DND-41 (cell line): ENCODE data around the gene C11orf21.
"Not testable (repeated sequence)": the region's sequence is repeated elsewhere in the genome, so short reads cannot be mapped to it uniquely, and the experiment has no call there.

Source experiments
- ATAC-seq: fragments of 200-7000 bp; cut with Tn5 transposase; 3 replicates; pipeline ENCODE4 v1.9.1; 2021; ENCODE audit warnings: low read depth; ENCODE audit not compliant: insufficient read depth
- DNase-seq: peaks from one replicate; pipeline ENCODE4 v3.0.0-alpha.2; 2020
- H2AFZ ChIP-seq: 2 replicates; pipeline ENCODE4 v1.6.0; 2012; ENCODE audit warnings: low read depth, low read length
- H3K27ac ChIP-seq: 2 replicates; pipeline ENCODE4 v1.5.1; 2012; ENCODE audit warnings: low read length, inconsistent platforms
- H3K27me3 ChIP-seq: fragments of 200-600 bp; sonication (generic); 2 replicates; pipeline ENCODE4 v1.6.0; 2012; ENCODE audit warnings: low read length, mild to moderate bottlenecking, inconsistent platforms; ENCODE audit not compliant: insufficient read depth, poor library complexity
- H3K36me3 ChIP-seq: 2 replicates; pipeline ENCODE4 v1.5.1; 2012; ENCODE audit warnings: low read length, inconsistent platforms; ENCODE audit not compliant: insufficient read depth
- H3K4me1 ChIP-seq: 2 replicates; pipeline ENCODE4 v1.5.1; 2012; ENCODE audit warnings: mild to moderate bottlenecking, low read length; ENCODE audit not compliant: insufficient read depth
- H3K4me2 ChIP-seq: 2 replicates; pipeline ENCODE4 v1.6.0; 2012; ENCODE audit warnings: mild to moderate bottlenecking, moderate library complexity, low read length, inconsistent platforms; ENCODE audit not compliant: insufficient read depth
- H3K4me3 ChIP-seq, 2 experiments: fragments of 200-600 bp in 1 of 2; shearing (Covaris generic) in 1 of 2; 2 replicates each; pipeline ENCODE4 v1.5.1; 2012 to 2016; ENCODE audit warnings: inconsistent platforms in 2 of 2, low read length in 2 of 2, mild to moderate bottlenecking in 2 of 2, low read depth in 1 of 2, moderate library complexity in 1 of 2
- H3K79me2 ChIP-seq: 2 replicates; pipeline ENCODE4 v1.6.0; 2012; ENCODE audit warnings: low read length, inconsistent platforms; ENCODE audit not compliant: insufficient read depth
- H3K9ac ChIP-seq: 2 replicates; pipeline ENCODE4 v1.6.0; 2012; ENCODE audit warnings: low read depth, mild to moderate bottlenecking, inconsistent platforms, low read length, moderate library complexity
- H3K9me3 ChIP-seq: 2 replicates; pipeline ENCODE4 v1.5.1; 2012; ENCODE audit warnings: low read length, moderate library complexity, mild to moderate bottlenecking, inconsistent platforms; ENCODE audit not compliant: insufficient read depth, severe bottlenecking
- H4K20me1 ChIP-seq: 2 replicates; pipeline ENCODE4 v1.6.0; 2012; ENCODE audit warnings: low read length; ENCODE audit not compliant: insufficient read depth
- CTCF ChIP-seq: IDR thresholded peaks from 2 replicates; pipeline ENCODE4 v1.5.1; 2012; ENCODE audit warnings: borderline replicate concordance, low read length, moderate library complexity, mild to moderate bottlenecking; ENCODE audit not compliant: poor library complexity, severe bottlenecking; ENCODE audit errors: extremely low read depth
- EZH2 ChIP-seq: IDR thresholded peaks from 3 replicates; pipeline ENCODE4 v1.6.1; 2012; ENCODE audit warnings: borderline replicate concordance, low read depth, mild to moderate bottlenecking, moderate library complexity, low read length, inconsistent platforms; ENCODE audit not compliant: severe bottlenecking

Gene C11orf21

GRCh38 chr11:2342981-2343380, 41.3 kb upstream of the C11orf21 start:
- Histone ChIP-seq H3K27ac (no peak overlapping the region), H4K20me1 (no peaks in the 10 kb centered on the region), H3K4me2 (no peak overlapping the region), H3K4me1 (no peaks in the 10 kb centered on the region), H3K9ac (no peak overlapping the region), H3K9me3 (no peaks in the 10 kb centered on the region), H3K4me3 (no peak overlapping the region), H3K27me3 (no peaks in the 10 kb centered on the region), H2AFZ (no peak overlapping the region), H3K36me3 (no peaks in the 10 kb centered on the region), H3K79me2 (no peaks in the 10 kb centered on the region)
- TF ChIP-seq CTCF: no peak
- DNase-seq: no peak
- ATAC-seq: no peak

DNA sequence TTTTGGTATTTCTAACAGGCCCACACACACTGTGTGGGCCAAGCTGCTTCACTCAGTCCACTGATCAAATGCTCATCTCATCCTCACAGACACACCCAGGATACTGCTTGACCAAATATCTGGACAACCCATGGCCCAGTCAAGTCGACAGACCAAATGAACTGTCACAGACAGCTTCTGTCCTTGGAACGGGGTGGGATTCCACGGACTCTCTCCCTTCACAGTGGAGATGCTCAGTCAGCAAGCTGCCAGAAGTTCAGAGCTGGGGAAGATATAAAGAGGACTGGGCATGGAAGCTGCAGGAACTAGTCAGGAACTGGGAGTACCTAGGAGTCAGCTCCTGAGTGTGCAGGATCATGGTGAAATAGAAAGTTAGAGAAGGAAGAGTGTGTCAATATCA, 40.8 kb upstream of the C11orf21 start:
- Histone ChIP-seq H3K27ac (no peak overlapping the region), H3K4me3 (no peak overlapping the region), H3K9me3 (no peaks in the 10 kb centered on the region), H4K20me1 (no peaks in the 10 kb centered on the region), H3K4me2 (no peak overlapping the region), H3K4me1 (no peaks in the 10 kb centered on the region), H3K9ac (no peak overlapping the region), H2AFZ (no peak overlapping the region), H3K27me3 (no peaks in the 10 kb centered on the region), H3K79me2 (no peaks in the 10 kb centered on the region), H3K36me3 (no peaks in the 10 kb centered on the region)
- DNase-seq (no peak), ATAC-seq (no peak)
- no peak for TF ChIP-seq CTCF
- no peak for TF ChIP-seq EZH2

DNA sequence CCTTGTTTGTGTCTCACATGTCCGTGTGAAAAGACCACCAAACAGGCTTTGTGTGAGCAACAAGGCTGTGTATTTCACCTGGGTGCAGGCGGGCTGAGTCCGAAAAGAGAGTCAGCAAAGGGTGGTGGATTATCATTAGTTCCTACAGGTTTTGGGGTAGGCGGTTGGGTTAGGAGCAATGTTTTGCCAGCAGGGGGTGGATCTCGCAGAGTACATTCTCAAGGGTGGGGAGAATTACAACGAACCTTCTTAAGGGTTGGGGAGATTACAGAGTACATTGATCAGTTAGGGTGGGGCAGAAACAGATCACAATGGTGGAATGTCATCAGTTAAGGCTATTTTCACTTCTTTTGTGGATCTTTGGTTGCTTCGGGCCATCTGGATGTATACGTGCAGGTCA, 37.0 kb upstream of the C11orf21 start:
- not testable (repeated sequence) for ATAC-seq, H3K27me3 ChIP-seq, H3K4me3 ChIP-seq, H3K27ac ChIP-seq, H3K9ac ChIP-seq, H3K4me2 ChIP-seq, H2AFZ ChIP-seq, H4K20me1 ChIP-seq, H3K36me3 ChIP-seq, H3K4me1 ChIP-seq, H3K9me3 ChIP-seq, DNase-seq, H3K79me2 ChIP-seq

GRCh38 chr11:2335286-2335685, 33.6 kb upstream of the C11orf21 start:
- not testable (repeated sequence) for H3K9ac ChIP-seq, H3K4me2 ChIP-seq, H3K79me2 ChIP-seq, H3K27ac ChIP-seq, H3K36me3 ChIP-seq, DNase-seq, H3K4me3 ChIP-seq, H2AFZ ChIP-seq, H4K20me1 ChIP-seq, ATAC-seq, H3K4me1 ChIP-seq, H3K27me3 ChIP-seq
- peaks cover 13% of the 10 kb centered on the region for H3K9me3 ChIP-seq

DNA sequence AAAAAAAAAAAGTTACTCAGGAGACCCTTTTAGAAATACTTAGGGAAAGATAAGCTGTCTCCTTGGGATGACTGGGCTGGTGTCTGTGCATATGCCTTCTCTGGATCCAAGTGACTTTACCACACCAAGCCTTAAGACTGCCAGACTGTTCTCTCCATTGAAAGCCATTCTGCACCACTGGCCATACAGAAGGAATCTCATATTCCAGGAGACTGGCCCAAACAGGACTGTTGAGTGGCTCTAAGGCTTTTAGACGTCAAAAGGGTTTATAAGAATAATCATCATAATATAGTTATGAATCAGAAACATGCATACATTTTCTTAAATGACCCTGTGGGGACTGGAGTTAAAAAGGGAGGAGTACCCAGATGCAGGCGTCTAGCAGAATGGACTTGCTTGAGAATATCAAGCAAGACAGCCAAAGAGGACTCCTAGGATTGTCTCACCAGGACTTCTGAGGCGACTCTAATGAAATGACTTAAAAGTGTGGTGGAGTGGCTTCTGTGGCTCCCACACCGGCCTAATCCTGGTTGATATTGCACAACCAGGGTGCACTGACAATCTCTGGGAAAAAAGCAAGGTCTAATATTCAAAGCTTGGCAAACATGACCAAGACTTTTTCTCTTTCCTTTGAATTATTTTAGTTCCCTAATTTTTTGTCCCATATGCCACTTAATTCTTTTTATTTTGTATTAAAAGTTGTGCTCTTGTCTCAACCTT, 31.9 kb upstream of the C11orf21 start:
- H3K4me2 ChIP-seq, ATAC-seq, DNase-seq, H4K20me1 ChIP-seq, H2AFZ ChIP-seq, H3K9ac ChIP-seq, H3K27me3 ChIP-seq, H3K36me3 ChIP-seq, H3K79me2 ChIP-seq, H3K27ac ChIP-seq, H3K4me1 ChIP-seq, H3K4me3 ChIP-seq: not testable (repeated sequence)
- H3K9me3 ChIP-seq: peaks cover 14% of the 10 kb centered on the region

GRCh38 chr11:2332569-2332968, 30.9 kb upstream of the C11orf21 start:
- H3K9me3 ChIP-seq: peaks cover 14% of the 10 kb centered on the region
- not testable (repeated sequence) for DNase-seq, ATAC-seq, H3K36me3 ChIP-seq, H3K4me3 ChIP-seq, H3K9ac ChIP-seq, H3K4me2 ChIP-seq, H4K20me1 ChIP-seq, H3K79me2 ChIP-seq, H3K27me3 ChIP-seq, H2AFZ ChIP-seq, H3K27ac ChIP-seq, H3K4me1 ChIP-seq
